AG08396 (cell line): ENCODE data around the gene LZTR1.

Source experiments
- DNase-seq: peaks from one replicate; pipeline ENCODE4 v3.0.0; 2012; ENCODE audit warnings: low spot score, mixed read lengths

LZTR1 gene

DNA sequence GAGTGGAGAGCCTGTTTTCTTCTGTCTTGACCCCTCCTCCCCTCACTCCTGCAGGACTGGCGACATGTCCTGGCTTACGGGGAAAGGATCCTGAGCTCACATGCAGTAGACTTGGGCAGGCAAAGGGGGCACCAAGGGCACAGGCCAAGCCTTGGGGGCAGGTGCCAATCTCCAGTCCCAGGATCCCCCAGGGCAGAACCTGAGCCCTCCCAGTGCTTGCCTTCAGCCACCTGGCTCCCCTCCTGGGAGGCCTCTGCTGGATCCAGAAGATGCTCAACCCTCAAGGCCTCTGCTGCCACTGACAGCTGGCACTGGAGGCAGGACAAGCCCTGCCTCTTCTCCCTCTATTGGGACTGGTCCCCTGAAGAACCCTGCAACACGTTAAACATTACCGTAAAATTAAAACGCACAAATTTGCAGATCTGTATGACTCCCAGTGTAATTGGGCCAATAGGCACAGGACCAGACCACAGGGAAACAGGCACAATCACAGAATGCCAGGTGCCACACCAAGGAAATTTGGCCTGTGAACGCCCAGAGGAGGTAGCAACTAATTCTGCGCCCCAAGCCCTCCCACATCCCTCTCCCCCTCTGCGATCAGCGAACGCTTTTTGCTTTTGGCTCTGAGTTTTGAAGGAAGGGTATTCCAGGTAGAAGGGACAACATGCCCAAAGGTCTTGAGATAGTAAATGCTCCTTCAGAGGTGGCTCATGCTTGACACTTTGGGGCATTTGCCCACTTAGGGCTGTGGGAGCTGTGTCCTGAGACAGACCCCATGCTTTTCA lies 967 bp upstream of the LZTR1 start:
- DNase-seq: no peak

- DNase-seq: no peak
Measured at GRCh38 chr22:20982563-20982882, 426 bp downstream of the LZTR1 start.

GRCh38 chr22:20983081-20983771 lies 1.1 kb downstream of the LZTR1 start:
- DNase-seq: no peak

DNA sequence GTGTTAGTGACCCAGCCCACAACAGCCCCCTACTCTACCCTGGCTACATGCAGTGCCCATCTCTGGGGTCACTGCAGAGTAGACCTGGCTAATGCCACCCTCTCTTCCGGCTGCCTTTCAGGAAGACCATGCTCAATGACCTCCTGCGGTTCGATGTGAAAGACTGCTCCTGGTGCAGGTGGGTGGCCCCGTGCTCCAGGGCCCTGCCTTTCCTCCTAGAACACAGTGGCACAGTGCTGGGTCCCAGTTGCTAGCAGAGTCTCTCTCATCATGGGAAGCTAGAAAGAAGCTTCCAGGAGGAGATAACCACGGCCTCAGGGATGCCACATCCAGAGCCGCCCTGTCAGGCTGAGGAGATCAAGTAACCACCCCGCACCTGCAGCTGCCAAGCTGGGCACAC lies 3.6 kb downstream of the LZTR1 start:
- no peak for DNase-seq

DNA sequence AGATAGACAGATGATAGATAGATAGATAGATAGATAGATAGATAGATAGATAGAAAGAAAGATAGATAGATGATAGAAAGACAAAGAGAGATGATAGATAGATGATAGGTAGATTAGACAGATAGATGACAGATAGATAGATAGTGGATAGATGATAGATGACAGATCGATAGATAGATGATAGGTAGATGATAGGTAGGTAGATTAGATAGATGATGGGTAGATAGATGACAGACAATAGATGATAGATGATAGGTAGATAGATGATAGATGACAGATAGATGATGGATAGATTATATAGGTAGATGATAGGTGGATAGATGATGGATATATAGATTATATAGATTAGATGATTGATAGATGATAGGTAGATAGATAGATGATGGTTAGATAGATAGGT lies 4.3 kb downstream of the LZTR1 start:
- DNase-seq: no peak

DNA sequence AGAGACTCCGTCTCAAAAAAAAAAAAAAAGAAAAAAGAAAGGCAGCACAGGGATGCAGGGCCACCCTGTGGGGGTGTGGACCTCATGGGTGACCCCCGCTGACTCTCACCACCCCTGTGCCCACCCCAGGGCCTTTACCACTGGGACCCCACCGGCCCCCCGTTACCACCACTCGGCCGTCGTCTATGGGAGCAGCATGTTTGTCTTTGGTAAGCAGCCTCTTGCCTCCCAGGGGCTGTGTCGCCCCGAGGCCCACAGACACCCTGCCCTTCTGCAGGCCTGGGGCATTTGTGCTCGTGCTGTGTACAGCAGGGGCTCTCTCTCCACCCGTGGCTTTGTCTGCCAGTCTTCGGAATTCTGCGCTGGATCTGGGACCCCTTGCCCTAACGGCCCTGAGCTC lies 5.3 kb downstream of the LZTR1 start:
- no peak for DNase-seq

DNA sequence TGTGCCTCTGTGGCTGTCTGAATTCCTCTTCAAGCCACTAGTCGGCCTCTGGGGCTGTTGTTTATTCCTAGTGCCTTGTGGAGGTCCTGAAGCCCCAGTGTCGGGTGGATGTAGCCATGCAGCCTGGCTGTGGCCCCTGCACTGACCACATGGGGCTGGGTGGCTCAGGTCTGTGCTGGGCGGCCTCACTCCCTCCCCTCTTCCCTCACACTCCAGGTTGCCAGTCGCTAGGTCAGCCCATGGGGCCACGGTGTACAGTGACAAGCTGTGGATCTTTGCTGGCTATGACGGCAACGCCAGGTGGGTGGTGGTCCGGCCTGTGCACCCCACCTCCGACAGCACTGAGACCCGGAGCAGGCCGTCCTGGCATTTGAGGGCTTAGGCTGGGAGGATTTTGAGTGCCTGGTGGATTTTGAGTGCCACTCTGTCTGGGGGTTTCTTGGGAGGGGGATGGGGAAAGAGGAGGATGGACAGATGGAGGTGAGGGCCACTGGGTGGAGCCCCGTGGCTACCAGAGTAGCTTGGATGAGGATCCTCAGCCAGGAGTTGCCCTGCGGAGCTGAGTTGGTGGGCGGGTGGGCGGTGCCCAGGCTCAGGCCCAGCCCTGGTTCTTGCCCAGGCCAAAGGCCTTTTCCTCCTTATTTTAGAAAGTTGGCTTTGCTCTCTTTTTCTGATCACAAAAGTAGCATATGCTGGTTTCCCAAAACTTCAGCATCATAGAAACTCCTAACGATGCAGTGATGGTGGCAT lies 6.7 kb downstream of the LZTR1 start:
- no peak for DNase-seq

GRCh38 chr22:20989323-20990138 lies 7.4 kb downstream of the LZTR1 start:
- DNase-seq: no peak

- DNase-seq: no peak
Measured at GRCh38 chr22:20990184-20991180, 8.4 kb downstream of the LZTR1 start.

- no peak for DNase-seq
Measured at GRCh38 chr22:20991252-20992055, 9.4 kb downstream of the LZTR1 start.

- no peak for DNase-seq
Measured at GRCh38 chr22:20992056-20992442, 10.0 kb downstream of the LZTR1 start.

GRCh38 chr22:20992456-20993303 lies 10.6 kb downstream of the LZTR1 start:
- DNase-seq: no peak

DNA sequence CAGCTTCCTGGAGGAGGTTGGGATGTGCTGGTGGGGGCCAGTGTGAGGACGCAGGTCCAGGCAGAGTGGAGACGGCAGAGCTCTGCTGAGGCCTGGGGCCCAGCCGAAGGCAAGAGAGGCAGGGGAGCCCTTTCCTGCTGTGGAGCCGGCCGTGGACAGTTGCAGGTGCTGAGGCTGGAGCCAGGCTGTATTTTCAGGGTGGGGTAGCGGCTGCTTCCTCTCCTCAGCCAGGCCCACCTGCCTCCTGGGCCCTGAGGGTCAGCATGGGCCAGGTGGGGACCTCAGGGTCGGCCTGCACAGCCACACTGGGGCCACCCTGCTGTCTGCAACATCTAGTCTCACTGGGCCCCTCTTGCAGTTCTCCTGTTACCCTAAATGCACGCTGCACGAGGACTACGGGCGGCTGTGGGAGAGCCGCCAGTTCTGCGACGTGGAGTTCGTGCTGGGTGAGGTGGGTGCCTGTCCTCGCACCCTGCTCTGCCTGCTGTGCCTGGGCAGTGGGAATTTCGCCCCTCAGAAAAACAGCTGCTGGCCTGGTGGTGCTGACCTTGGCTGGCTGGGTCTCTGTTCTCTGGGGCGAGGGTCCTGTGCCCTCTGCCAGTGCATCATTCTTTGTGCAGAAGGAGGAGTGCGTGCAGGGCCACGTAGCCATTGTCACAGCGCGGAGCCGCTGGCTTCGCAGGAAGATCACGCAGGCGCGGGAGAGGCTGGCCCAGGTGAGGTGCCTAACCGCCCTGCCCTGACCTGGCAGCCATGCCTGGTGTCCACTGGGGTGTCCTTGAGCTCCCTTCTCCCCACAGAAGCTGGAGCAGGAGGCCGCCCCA lies 11.4 kb downstream of the LZTR1 start:
- DNase-seq: no peak

GRCh38 chr22:20994128-20994901 lies 12.2 kb downstream of the LZTR1 start:
- no peak for DNase-seq

GRCh38 chr22:20994902-20995241 lies 12.8 kb downstream of the LZTR1 start:
- no peak for DNase-seq

DNA sequence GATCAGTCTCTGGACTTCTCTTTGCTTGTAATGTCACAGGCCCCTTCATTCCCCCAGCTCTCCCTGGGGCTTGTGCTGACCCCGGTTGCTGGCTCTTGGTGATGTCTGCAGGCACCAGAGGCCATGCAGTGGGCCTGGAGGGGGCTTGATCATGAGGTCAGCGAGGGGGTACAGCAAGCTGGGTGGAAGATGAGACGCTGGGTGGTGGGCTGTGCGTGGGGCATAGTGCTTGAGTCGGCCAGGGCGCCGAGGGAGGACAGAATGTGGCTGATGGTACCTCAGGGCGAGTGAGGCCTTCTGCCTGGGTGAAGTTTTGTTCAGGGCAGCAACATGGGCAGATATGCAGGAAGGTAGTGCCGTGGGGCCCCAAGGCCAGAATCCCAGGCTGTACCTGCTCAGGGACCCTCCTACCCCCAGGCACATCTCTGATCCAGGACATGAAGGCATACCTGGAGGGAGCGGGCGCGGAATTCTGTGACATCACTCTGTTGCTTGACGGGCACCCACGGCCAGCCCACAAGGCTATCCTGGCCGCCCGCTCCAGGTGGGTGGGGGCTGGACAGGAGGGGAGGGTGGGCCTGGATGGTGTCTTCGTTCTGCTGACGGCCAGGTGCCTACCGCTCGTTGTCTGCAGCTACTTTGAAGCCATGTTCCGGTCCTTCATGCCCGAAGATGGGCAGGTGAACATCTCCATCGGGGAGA lies 13.4 kb downstream of the LZTR1 start:
- DNase-seq: no peak

- no peak for DNase-seq
Measured at GRCh38 chr22:20996031-20996410, 13.9 kb downstream of the LZTR1 start.
